ENCODE data around the gene SPRYD3.

SPRYD3 gene

GRCh38 chr12:53062011-53062961, 16.9 kb downstream of the SPRYD3 start:
- DNase-seq (ENCODE audit: low spot score), result no peak
- in situ Hi-C loops (cut with MboI; ENCODE audit: low sequenced_read_pairs, unreplicated experiment), result no loop called here
- no peak for TF ChIP-seq CTCF (IDR thresholded peaks at IDR 0.05; ENCODE audit: borderline replicate concordance, control extremely low read depth, extremely low read depth, insufficient read depth, missing control alignments)

DNA sequence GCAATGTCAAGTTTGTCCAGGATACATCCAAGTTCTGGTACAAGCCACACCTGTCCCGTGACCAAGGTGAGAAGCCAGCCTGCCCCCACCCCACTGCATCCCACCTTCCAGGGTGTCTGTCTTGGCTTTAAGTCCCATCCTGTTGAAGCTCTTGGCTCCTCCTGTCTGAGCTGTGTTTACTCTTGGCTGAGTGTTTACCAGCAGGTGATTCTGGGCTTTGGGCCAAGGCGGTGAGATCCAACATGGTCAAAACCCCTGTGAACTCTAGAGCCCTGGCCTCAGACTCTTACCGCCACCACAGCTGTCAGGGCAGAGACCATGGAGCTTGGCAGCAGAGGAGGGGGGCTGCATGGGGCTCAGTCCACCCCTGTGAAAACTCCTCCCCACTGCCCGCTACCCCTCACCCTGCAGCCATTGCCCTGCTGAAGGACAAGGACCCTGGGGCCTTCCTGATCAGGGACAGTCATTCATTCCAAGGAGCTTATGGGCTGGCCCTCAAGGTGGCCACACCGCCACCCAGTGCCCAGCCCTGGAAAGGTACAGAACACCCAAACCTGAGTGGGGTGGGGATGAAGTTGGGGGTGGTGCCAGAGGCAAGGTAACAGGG, 17.7 kb downstream of the SPRYD3 start:
- no peak for TF ChIP-seq CTCF (IDR thresholded peaks at IDR 0.05; ENCODE audit: borderline replicate concordance, control extremely low read depth, extremely low read depth, insufficient read depth, missing control alignments)
- DNase-seq (ENCODE audit: low spot score), result no peak

GRCh38 chr12:53060721-53061276, 18.4 kb downstream of the SPRYD3 start:
- in situ Hi-C loops (cut with MboI; ENCODE audit: low sequenced_read_pairs, unreplicated experiment), result no loop called here
- no peak for DNase-seq (ENCODE audit: low spot score)
- no peak for TF ChIP-seq CTCF (IDR thresholded peaks at IDR 0.05; ENCODE audit: borderline replicate concordance, control extremely low read depth, extremely low read depth, insufficient read depth, missing control alignments)

More for the DNA sequence above, 17.7 kb downstream of the SPRYD3 start:
- in situ Hi-C loops (cut with MboI; ENCODE audit: low sequenced_read_pairs, unreplicated experiment), result no loop called here

DNA sequence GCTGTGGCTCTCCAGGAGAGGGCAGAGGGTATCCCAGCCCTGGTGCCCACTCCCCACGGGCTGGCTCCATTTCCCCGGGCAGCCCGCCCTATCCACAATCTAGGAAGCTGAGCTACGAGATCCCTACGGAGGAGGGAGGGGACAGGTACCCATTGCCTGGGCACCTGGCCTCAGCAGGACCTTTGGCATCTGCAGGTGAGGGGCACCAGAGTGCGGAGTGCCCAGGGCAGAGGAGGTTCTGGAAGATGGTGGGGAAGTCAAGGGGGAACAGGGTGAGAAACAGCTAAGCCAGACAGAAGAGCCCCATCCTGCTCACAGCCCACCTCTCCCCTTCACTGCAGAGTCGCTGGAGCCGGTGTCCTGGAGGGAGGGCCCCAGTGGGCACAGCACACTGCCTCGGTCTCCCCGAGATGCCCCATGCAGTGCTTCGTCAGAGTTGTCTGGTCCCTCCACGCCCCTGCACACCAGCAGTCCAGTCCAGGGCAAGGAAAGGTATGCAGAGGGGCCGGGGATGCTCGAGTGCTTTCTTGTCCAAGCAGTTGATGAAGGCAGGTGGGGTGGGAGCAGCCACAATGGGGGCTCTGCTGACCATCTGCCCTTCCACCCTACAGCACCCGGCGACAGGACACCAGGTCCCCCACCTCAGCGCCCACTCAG, 19.0 kb downstream of the SPRYD3 start:
- in situ Hi-C loops (cut with MboI; ENCODE audit: low sequenced_read_pairs, unreplicated experiment), result no loop called here
- no peak for DNase-seq (ENCODE audit: low spot score)
- no peak for TF ChIP-seq CTCF (IDR thresholded peaks at IDR 0.05; ENCODE audit: borderline replicate concordance, control extremely low read depth, extremely low read depth, insufficient read depth, missing control alignments)

GRCh38 chr12:53059434-53060063, 19.6 kb downstream of the SPRYD3 start:
- no peak for DNase-seq (ENCODE audit: low spot score)
- TF ChIP-seq CTCF (IDR thresholded peaks at IDR 0.05; ENCODE audit: borderline replicate concordance, control extremely low read depth, extremely low read depth, insufficient read depth, missing control alignments), result no peak
- in situ Hi-C loops (cut with MboI; ENCODE audit: low sequenced_read_pairs, unreplicated experiment), result no loop called here
